GM20431 (cell line): ENCODE measurements around the gene KCNK10.

ENCODE experiments used
- in situ Hi-C: fragments of 300-500 bp; cut with MseI, MboI; formaldehyde crosslinking; loops from one replicate; pipeline ENCODE4 v1.15.0; 2020; ENCODE audit warnings: low sequenced_read_pairs; ENCODE audit not compliant: unreplicated experiment

The KCNK10 gene

DNA sequence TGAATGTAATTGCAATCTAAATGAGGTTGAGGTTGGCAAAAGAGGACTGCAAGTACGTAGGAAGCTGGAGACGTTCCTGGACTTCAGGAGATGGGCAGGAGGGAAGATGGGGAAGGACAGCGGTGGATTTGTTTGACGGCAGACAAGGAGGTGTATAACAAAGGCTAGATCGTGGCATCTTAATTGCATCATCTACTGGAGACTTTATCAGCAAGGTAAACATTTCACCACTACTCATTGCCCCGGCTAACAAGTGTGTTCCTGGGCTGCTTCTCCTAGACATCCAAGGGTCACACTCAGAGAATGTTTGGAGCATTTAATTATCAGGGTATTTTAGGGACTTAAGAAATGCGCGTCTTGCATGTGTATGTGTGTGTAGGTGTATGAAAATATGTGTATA is 128.5 kb downstream of the KCNK10 start:
- in situ Hi-C loops: no loop called here

- in situ Hi-C loops: no loop called here
Observed at GRCh38 chr14:88191605-88192004, 131.5 kb downstream of the KCNK10 start.

GRCh38 chr14:88189417-88190191 is 133.5 kb downstream of the KCNK10 start:
- in situ Hi-C loops: no loop called here

DNA sequence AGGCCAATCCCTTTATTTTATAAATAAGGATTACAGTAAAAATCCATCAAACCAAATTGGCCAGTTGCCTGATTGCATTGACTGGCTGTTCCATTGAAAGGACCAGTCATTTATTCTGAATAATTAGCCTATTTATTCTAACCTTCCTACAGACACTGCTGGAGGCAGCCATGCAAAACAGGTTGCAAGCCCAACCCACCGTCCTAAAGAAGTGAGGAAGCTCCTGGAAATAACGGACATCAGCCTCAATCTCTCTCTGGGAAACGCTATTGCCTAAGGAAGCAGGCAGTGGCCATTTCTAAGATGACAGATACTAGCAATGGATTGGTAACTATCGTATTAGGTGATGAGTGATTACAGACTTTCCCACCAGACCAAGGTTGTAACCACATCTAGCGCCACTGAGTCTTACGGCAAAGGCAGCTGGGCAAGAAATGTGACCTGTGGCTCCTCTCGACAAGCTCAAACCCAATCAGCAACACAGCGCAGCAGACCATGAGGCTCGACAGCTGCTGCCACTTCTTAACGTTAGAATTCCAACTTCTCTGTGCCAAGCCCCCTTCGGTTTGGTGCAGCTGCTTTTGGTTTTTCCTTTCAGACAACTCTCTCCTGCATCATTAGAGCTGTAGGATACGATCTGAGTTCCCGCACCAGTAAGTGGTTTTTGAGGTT is 134.2 kb downstream of the KCNK10 start:
- in situ Hi-C loops: no loop called here

- in situ Hi-C loops: no loop called here
Observed at GRCh38 chr14:88185843-88186242, 137.2 kb downstream of the KCNK10 start.

GRCh38 chr14:88184956-88185355 is 138.1 kb downstream of the KCNK10 start:
- in situ Hi-C loops: no loop called here

GRCh38 chr14:88181072-88181471 is 142.0 kb downstream of the KCNK10 start:
- in situ Hi-C loops: no loop called here

GRCh38 chr14:88179716-88180115 is 143.4 kb downstream of the KCNK10 start:
- in situ Hi-C loops: no loop called here

- in situ Hi-C loops: loop anchor here (25.0 kb wide), 1 partner anchor 233 kb away; no protein-coding TSS in a partner anchor
Observed at GRCh38 chr14:88170333-88170732, 152.7 kb downstream of the KCNK10 start.

- in situ Hi-C loops: loop anchor here (25.0 kb wide), 1 partner anchor 231 kb away; no protein-coding TSS in a partner anchor
Observed at GRCh38 chr14:88168498-88169165, 154.4 kb downstream of the KCNK10 start.

GRCh38 chr14:88168025-88168424 is 155.0 kb downstream of the KCNK10 start:
- in situ Hi-C loops: loop anchor here (25.0 kb wide), 1 partner anchor 231 kb away; no protein-coding TSS in a partner anchor

DNA sequence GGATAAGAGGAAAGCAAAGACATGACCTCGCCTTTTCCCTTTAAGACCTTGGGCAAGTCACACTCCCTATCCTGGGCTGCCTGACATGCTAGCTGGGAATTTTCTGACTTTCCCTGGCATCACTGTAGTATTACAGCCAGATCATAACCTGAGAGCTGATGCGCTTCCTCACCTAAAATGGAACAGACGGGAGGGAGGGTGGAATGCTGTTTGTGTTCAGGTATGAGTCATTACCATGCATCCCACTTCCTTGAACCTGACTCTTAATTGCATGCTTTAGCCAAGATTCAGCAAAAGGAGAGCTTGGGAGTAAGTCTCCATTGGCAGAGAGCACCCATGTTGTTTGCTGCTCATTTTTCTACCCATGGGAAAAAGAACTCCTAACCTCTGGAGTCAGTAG is 156.5 kb downstream of the KCNK10 start:
- in situ Hi-C loops: loop anchor here (25.0 kb wide), 1 partner anchor 229 kb away; no protein-coding TSS in a partner anchor

GRCh38 chr14:88164906-88165534 is 158.0 kb downstream of the KCNK10 start:
- in situ Hi-C loops: loop anchor here (25.0 kb wide), 1 partner anchor 228 kb away; no protein-coding TSS in a partner anchor

DNA sequence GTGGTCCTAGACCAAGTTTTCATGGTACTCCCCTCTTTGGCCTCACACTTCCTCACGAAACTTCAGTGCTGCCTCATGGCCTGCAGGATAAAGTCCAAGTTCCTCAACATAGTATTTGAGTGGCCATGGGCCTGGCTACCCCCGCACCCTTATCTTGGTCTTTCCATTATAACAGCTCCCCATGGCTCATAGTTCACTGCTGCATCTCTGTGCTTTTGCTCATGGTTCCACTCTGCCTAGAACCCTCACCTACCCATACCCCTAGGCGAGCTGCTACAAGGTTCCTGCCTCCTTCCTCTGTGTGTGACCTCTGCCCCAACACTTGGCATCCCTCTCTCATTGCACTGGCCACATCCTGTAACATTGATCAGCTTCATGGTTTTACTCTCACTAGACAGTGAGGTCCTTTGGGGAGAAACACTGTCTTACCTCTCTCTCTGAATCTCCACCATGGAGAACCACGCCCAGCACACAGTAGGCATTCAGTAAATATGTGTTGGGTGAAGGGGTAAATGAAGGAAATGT is 159.3 kb downstream of the KCNK10 start:
- in situ Hi-C loops: loop anchor here (25.0 kb wide), 1 partner anchor 226 kb away; no protein-coding TSS in a partner anchor

GRCh38 chr14:88156127-88156526 is 166.9 kb downstream of the KCNK10 start:
- in situ Hi-C loops: loop anchor here (25.0 kb wide), 1 partner anchor 219 kb away; no protein-coding TSS in a partner anchor

DNA sequence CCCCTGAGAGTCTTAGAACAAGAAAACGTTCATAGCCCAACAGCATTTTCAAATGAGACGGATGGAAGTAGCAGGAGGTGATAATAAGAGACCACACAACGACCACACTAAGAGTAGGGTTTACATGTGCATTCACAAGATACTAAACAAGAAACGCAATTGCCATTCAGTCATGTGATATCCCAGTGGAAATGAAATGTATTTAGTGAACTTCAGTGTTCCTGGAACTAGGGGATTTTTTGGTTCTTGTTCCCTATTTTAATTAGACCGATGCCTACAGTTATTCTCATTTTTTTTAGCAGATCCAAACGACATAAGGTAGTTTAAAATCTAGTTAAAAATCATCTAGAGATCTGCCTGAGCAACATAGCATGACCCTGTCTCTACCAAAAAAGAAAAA is 168.1 kb downstream of the KCNK10 start:
- in situ Hi-C loops: loop anchor here (25.0 kb wide), 1 partner anchor 218 kb away; no protein-coding TSS in a partner anchor

GRCh38 chr14:88154321-88154720 is 168.7 kb downstream of the KCNK10 start:
- in situ Hi-C loops: loop anchor here (25.0 kb wide), 1 partner anchor 217 kb away; no protein-coding TSS in a partner anchor

GRCh38 chr14:88146881-88147649 is 176.0 kb downstream of the KCNK10 start:
- in situ Hi-C loops: no loop called here

- in situ Hi-C loops: no loop called here
Observed at GRCh38 chr14:88143810-88144209, 179.3 kb downstream of the KCNK10 start.
